NT2/D1 (cell line): Measurements from ENCODE around the gene LTBP2.
"Not testable (repeated sequence)": the region's sequence is repeated elsewhere in the genome, so short reads cannot be mapped to it uniquely, and the experiment has no call there.

Experiments
- DNase-seq: peaks from one replicate; pipeline ENCODE4 v3.0.0-alpha.2; 2011; ENCODE audit warnings: low read depth, low spot score
- H3K27me3 ChIP-seq: 2 replicates; pipeline ENCODE4 v1.6.0; 2011; ENCODE audit warnings: mild to moderate bottlenecking; ENCODE audit not compliant: insufficient read length, insufficient read depth
- H3K36me3 ChIP-seq: 2 replicates; pipeline ENCODE4 v1.6.1; 2011; ENCODE audit warnings: mild to moderate bottlenecking, low read length, mixed read lengths; ENCODE audit not compliant: insufficient read depth, insufficient read length
- H3K4me1 ChIP-seq: 2 replicates; pipeline ENCODE4 v1.5.1; 2011; ENCODE audit not compliant: insufficient read depth, insufficient read length
- H3K4me3 ChIP-seq: 2 replicates; pipeline ENCODE4 v1.5.1; 2011; ENCODE audit warnings: low read depth; ENCODE audit not compliant: insufficient read length
- H3K9ac ChIP-seq: 2 replicates; pipeline ENCODE4 v1.6.0; 2011; ENCODE audit warnings: low read depth; ENCODE audit not compliant: insufficient read length
- H3K9me3 ChIP-seq: 2 replicates; pipeline ENCODE4 v1.5.1; 2011; ENCODE audit warnings: mild to moderate bottlenecking, low read length; ENCODE audit not compliant: insufficient read depth
- SUZ12 ChIP-seq: IDR thresholded peaks from 2 replicates; pipeline ENCODE4 v1.6.1; 2011; ENCODE audit not compliant: insufficient read length, insufficient read depth; ENCODE audit errors: extremely low read depth
- YY1 ChIP-seq: IDR thresholded peaks from 2 replicates; pipeline ENCODE4 v1.6.1; 2011; ENCODE audit not compliant: insufficient read length, insufficient read depth
- ZNF274 ChIP-seq: IDR thresholded peaks from 2 replicates; pipeline ENCODE4 v1.6.1; 2011; ENCODE audit warnings: mild to moderate bottlenecking, low read depth, low read length

The LTBP2 gene

GRCh38 chr14:74459289-74459946 lies 152.6 kb downstream of the LTBP2 start:
- Histone ChIP-seq H3K4me3 (no peak overlapping the region), H3K27me3 (no peaks in the 10 kb centered on the region), H3K9ac (no peak overlapping the region), H3K36me3 (no peaks in the 10 kb centered on the region), H3K9me3 (peaks cover 8% of the 10 kb centered on the region), H3K4me1 (peaks cover 2% of the 10 kb centered on the region)
- TF ChIP-seq YY1 (no peak), ZNF274 (no peak), SUZ12 (no peak)
- DNase-seq: no peak

DNA sequence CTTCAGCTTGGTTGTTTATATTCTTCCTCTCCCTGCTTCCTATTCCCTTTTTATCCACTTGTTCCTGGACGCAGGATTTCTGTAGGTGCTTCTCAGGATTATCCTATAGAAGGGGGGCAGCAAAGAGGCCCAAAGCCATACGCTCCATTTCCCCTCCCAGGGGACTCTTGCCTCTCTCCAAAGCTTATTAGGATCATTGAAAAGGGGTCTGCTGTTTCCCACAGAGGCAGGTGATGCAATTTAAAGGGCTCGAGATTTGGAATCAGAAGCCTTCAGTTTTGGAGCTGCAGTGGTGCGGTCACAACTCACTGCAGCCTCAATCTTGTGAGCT lies 154.5 kb downstream of the LTBP2 start:
- H3K4me1 ChIP-seq: peaks cover 2% of the 10 kb centered on the region
- TF ChIP-seq SUZ12 (no peak), YY1 (no peak), ZNF274 (no peak)

GRCh38 chr14:74456684-74457564 lies 155.1 kb downstream of the LTBP2 start:
- Histone ChIP-seq H3K9me3 (peaks cover 13% of the 10 kb centered on the region), H3K4me1 (peaks cover 2% of the 10 kb centered on the region), H3K9ac (no peak overlapping the region), H3K4me3 (no peak overlapping the region), H3K27me3 (no peaks in the 10 kb centered on the region), H3K36me3 (no peaks in the 10 kb centered on the region)
- DNase-seq: no peak
- TF ChIP-seq SUZ12: no peak
- TF ChIP-seq YY1: no peak
- TF ChIP-seq ZNF274: no peak

More for the DNA sequence above, 154.5 kb downstream of the LTBP2 start:
- Histone ChIP-seq H3K9me3 (peaks cover 13% of the 10 kb centered on the region), H3K36me3 (no peaks in the 10 kb centered on the region), H3K4me3 (no peak overlapping the region), H3K27me3 (no peaks in the 10 kb centered on the region), H3K9ac (no peak overlapping the region)
- no peak for DNase-seq

DNA sequence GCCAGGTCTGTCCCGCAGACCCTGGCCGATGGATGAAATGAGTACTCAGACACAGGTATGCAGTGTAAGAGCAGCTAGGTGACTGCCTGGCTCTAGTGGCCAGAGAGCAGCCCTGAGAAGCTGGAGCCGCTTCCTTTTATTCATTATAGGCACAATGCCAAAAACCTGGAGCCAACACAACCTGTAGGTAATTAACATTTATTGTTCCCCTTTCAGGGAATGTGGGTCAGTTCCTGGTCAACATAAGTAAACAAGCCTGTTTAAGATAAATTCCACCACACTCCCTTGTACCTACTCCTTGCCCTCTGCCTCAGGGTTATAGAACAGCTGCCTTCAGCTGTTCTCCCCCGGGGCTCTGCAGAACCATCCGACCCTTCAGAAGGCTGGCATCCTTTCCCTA lies 157.6 kb downstream of the LTBP2 start:
- H3K9me3 ChIP-seq: peaks cover 13% of the 10 kb centered on the region
- not testable (repeated sequence) for H3K36me3 ChIP-seq, H3K27me3 ChIP-seq, H3K9ac ChIP-seq, DNase-seq, H3K4me1 ChIP-seq, H3K4me3 ChIP-seq
